K562 (cell line): ENCODE measurements around the gene ORAI2.

Experiments used
- CTCF ChIP-seq, 3 experiments: IDR thresholded peaks in 2 of 3; conservative IDR thresholded peaks in 1 of 3; 2 replicates each; pipeline ENCODE4 v1.5.1; 2011 to 2012; ENCODE audit warnings: low read length in 3 of 3, mild to moderate bottlenecking in 3 of 3, control low read depth in 2 of 3, improper control_type of control experiment in 1 of 3, inconsistent platforms in 1 of 3, low read depth in 1 of 3, mixed read lengths in 1 of 3, moderate library complexity in 1 of 3; ENCODE audit not compliant: insufficient read depth in 2 of 3
- FOXJ2 ChIP-seq: fragments of 200-800 bp; sonication (Bioruptor generic); IDR thresholded peaks from 2 replicates; pipeline ENCODE4 v1.6.1; 2016; ENCODE audit warnings: missing genetic modification characterization, missing compliant biosample characterization
- NFE2L1 ChIP-seq: fragments of 450-650 bp; IDR thresholded peaks from 2 replicates; pipeline ENCODE4 v1.6.1; 2016; ENCODE audit warnings: missing genetic modification characterization, low read depth, mild to moderate bottlenecking, missing compliant biosample characterization, moderate library complexity, borderline replicate concordance
- USF1 ChIP-seq: sonication (generic); formaldehyde crosslinking; IDR thresholded peaks from 2 replicates; pipeline ENCODE4 v1.9.0; 2022; ENCODE audit warnings: mild to moderate bottlenecking, missing genetic modification reagents
- ZNF551 ChIP-seq: fragments of 250-450 bp; sonication (Bioruptor Pico); IDR thresholded peaks from 2 replicates; pipeline ENCODE4 v1.5.0; 2021; ENCODE audit warnings: mild to moderate bottlenecking, moderate library complexity
- ZNF696 ChIP-seq: fragments of 250-450 bp; sonication (Bioruptor Pico); conservative IDR thresholded peaks from 2 replicates; pipeline ENCODE4 v1.4.0; 2020; ENCODE audit warnings: mild to moderate bottlenecking, moderate library complexity

GRCh38 chr7:102434039-102434486 lies 688 bp downstream of the ORAI2 start:
- TF ChIP-seq CTCF (IDR thresholded peaks at IDR 0.05 in 2 of 3, conservative IDR thresholded peaks at IDR 0.05 in 1 of 3; ENCODE audit: insufficient read depth in 2 of 3, low read depth in 1 of 3, low read length in 3 of 3): no peak
- no peak for TF ChIP-seq USF1 (CRISPR knock-in tag)
- no peak for TF ChIP-seq ZNF551 (CRISPR knock-in tag)
- no peak for TF ChIP-seq NFE2L1 (tag)
- no peak for TF ChIP-seq FOXJ2 (tag)
- TF ChIP-seq ZNF696 (CRISPR knock-in tag): no peak
